CD14-positive monocyte (primary cell): ENCODE results near the gene E2F2. TPM values are rescaled to one million over a fixed set of nuclear protein-coding genes. Genes with fewer than 3 reads are reported as not detected.
A peak's percentile ranks its signal among the peaks of the same experiment; 100 is the strongest.

Experiments
- DNase-seq, 3 donors: peaks; one replicate each; pipeline ENCODE4 v3.0.0-alpha.2; 2011 to 2022
- H2AFZ ChIP-seq: 2 replicates; pipeline ENCODE4 v1.6.0; 2012; ENCODE audit warnings: mild to moderate bottlenecking, low read depth, low read length, inconsistent platforms; ENCODE audit not compliant: insufficient read depth, poor library complexity, severe bottlenecking
- H3K27ac ChIP-seq, 2 donors: 1 replicate in 1 of 2; 2 replicates in 1 of 2; pipeline ENCODE4 v1.5.1; 2012 to 2013; ENCODE audit warnings: low read length in 2 of 2, control low read depth in 1 of 2, inconsistent platforms in 1 of 2, low read depth in 1 of 2, mild to moderate bottlenecking in 1 of 2
- H3K27me3 ChIP-seq, 2 donors: one replicate each; pipeline versions ENCODE4 v1.6.0 to v1.6.1; 2011 to 2013; ENCODE audit warnings: low read length in 2 of 2; ENCODE audit not compliant: control insufficient read depth in 2 of 2, insufficient read depth in 2 of 2
- H3K36me3 ChIP-seq, 2 donors: replicated peaks in 1 of 2; 1 replicate in 1 of 2; 2 replicates in 1 of 2; pipeline versions ENCODE4 v1.5.1 to v1.6.1; 2012 to 2013; ENCODE audit warnings: low read length in 2 of 2, control low read depth in 1 of 2, inconsistent platforms in 1 of 2, mild to moderate bottlenecking in 1 of 2; ENCODE audit not compliant: insufficient read depth in 2 of 2, control insufficient read depth in 1 of 2
- H3K4me1 ChIP-seq, 2 donors: 1 replicate in 1 of 2; 2 replicates in 1 of 2; pipeline versions ENCODE4 v1.5.1 to v1.6.1; 2012 to 2013; ENCODE audit warnings: low read length in 2 of 2, control low read depth in 1 of 2, inconsistent platforms in 1 of 2, mild to moderate bottlenecking in 1 of 2, moderate library complexity in 1 of 2; ENCODE audit not compliant: insufficient read depth in 2 of 2, control insufficient read depth in 1 of 2
- H3K4me2 ChIP-seq: replicated peaks from 2 replicates; pipeline ENCODE3; 2012; ENCODE audit warnings: low read length, moderate library complexity, mild to moderate bottlenecking; ENCODE audit not compliant: poor library complexity, severe bottlenecking; ENCODE audit errors: extremely low read depth
- H3K4me3 ChIP-seq, 3 experiments: fragments of 200-600 bp in 1 of 3; sonication (generic) in 1 of 3; replicated peaks in 1 of 3; 1 replicate in 2 of 3; 2 replicates in 1 of 3; pipeline ENCODE4 v1.5.1; 2011 to 2013; ENCODE audit warnings: low read length in 3 of 3, mild to moderate bottlenecking in 3 of 3, control low read depth in 2 of 3, low read depth in 2 of 3, inconsistent platforms in 1 of 3, moderate library complexity in 1 of 3
- H3K79me2 ChIP-seq: 2 replicates; pipeline ENCODE4 v1.6.0; 2012; ENCODE audit warnings: mild to moderate bottlenecking, control low read depth, inconsistent platforms, low read length, moderate library complexity; ENCODE audit not compliant: insufficient read depth
- H3K9ac ChIP-seq: 2 replicates; pipeline ENCODE4 v1.6.0; 2017; ENCODE audit warnings: low read length, mild to moderate bottlenecking; ENCODE audit not compliant: insufficient read depth, poor library complexity, severe bottlenecking
- H3K9me3 ChIP-seq, 2 donors: replicated peaks in 1 of 2; 1 replicate in 1 of 2; 2 replicates in 1 of 2; pipeline versions ENCODE4 v1.5.1 to v1.6.1; 2012 to 2013; ENCODE audit warnings: low read length in 2 of 2, control low read depth in 1 of 2; ENCODE audit not compliant: control insufficient read depth in 1 of 2, insufficient read depth in 1 of 2
- H4K20me1 ChIP-seq: 2 replicates; pipeline ENCODE4 v1.6.0; 2012; ENCODE audit warnings: mild to moderate bottlenecking, low read length, control low read depth, moderate library complexity; ENCODE audit not compliant: insufficient read depth
- H3K27ac Mint-ChIP-seq, 7 donors: one replicate each; pipeline ENCODE4 v1.8.0; 2020; ENCODE audit warnings: mild to moderate bottlenecking in 7 of 7, mixed read lengths in 7 of 7, moderate library complexity in 6 of 7, inconsistent platforms in 2 of 7
- H3K27me3 Mint-ChIP-seq, 3 donors: one replicate each; pipeline ENCODE4 v1.8.0; 2021 to 2022; ENCODE audit warnings: low read depth in 3 of 3, mild to moderate bottlenecking in 3 of 3, mixed read lengths in 3 of 3, moderate library complexity in 3 of 3, inconsistent platforms in 1 of 3
- H3K36me3 Mint-ChIP-seq, 2 donors: one replicate each; pipeline ENCODE4 v1.8.0; 2020; ENCODE audit warnings: mixed read lengths in 2 of 2, inconsistent platforms in 1 of 2, mild to moderate bottlenecking in 1 of 2
- H3K4me1 Mint-ChIP-seq: one replicate; pipeline ENCODE4 v1.8.0; 2020; ENCODE audit warnings: mild to moderate bottlenecking, mixed read lengths
- H3K4me3 Mint-ChIP-seq, 2 donors: one replicate each; pipeline ENCODE4 v1.8.0; 2020; ENCODE audit warnings: mild to moderate bottlenecking in 2 of 2, mixed read lengths in 2 of 2, moderate library complexity in 1 of 2
- H3K9me3 Mint-ChIP-seq, 7 donors: one replicate each; pipeline ENCODE4 v1.8.0; 2020 to 2022; ENCODE audit warnings: mixed read lengths in 7 of 7, mild to moderate bottlenecking in 6 of 7, moderate library complexity in 6 of 7, inconsistent platforms in 2 of 7
- CTCF ChIP-seq: fragments of 200-600 bp; IDR thresholded peaks from one replicate; pipeline ENCODE4 v1.8.0; 2022; ENCODE audit warnings: antibody characterized with exemption, mild to moderate bottlenecking
- WGBS: methylation state at CpG from one replicate; pipeline ENCODE4 v1.1.5; 2013; ENCODE audit warnings: missing lambda C conversion rate; ENCODE audit not compliant: insufficient coverage; 5-methylcytosine and 5-hydroxymethylcytosine counted together
- intact Hi-C, 2 donors: fragments of 100-400 bp; cut with micrococcal nuclease; formaldehyde crosslinking; loops; one replicate each; pipeline versions ENCODE4 v1.15.0 to v1.15.1; 2023
- polyA plus RNA-seq, 3 donors: library from polyadenylated mRNA; depleted of rRNA in 1 of 3; unstranded in 2 of 3; stranded (reverse) in 1 of 3; fragments of 300-500 nt in 2 of 3; fragments of >200 nt in 1 of 3; fragmentation: Illumina TruSeq in 2 of 3; gene quantifications; 1 replicate in 2 of 3; 2 replicates in 1 of 3; pipeline ENCODE4 v1.2.3, GENCODE V29; 2012 to 2021

The E2F2 gene
- polyA plus RNA-seq, 3 donors = 0.24 to 4.7 (median 1.8) TPM

- Histone ChIP-seq H3K4me3 (no peak overlapping the region), H3K4me2 (no peak overlapping the region), H4K20me1 (no peaks in the 10 kb centered on the region), H3K27ac (no peak overlapping the region), H3K27me3 (peaks cover 41 to 57% of the 10 kb centered on the region in 2 donors), H3K36me3 (no peaks in the 10 kb centered on the region), H3K4me1 (peaks cover 11 to 16% of the 10 kb centered on the region in 2 donors), H3K9me3 (peaks cover 2 to 14% of the 10 kb centered on the region in 2 donors), H3K9ac (no peak overlapping the region), H3K79me2 (no peaks in the 10 kb centered on the region), H2AFZ (no peak overlapping the region)
- Mint-ChIP-seq H3K27ac (no peak overlapping the region), H3K4me1 (peaks cover 14% of the 10 kb centered on the region), H3K36me3 (peaks cover 0 to 5% of the 10 kb centered on the region in 2 donors), H3K27me3 (peaks cover 58 to 67% (median 63%) of the 10 kb centered on the region in 3 donors), H3K9me3 (peaks cover 0 to 9% (median 3%) of the 10 kb centered on the region in 7 donors), H3K4me3 (peak overlapping the region in 1 of 2 donors; percentile 89)
- DNase-seq = no peak
- TF ChIP-seq CTCF = no peak
- intact Hi-C loops = no loop called here
- 100% methylated on average over 4 of the region's 6 CpGs for WGBS
Measured at GRCh38 chr1:23481904-23482303, 49.1 kb downstream of the E2F2 start.

GRCh38 chr1:23481026-23481597, 49.9 kb downstream of the E2F2 start:
- H2AFZ ChIP-seq = no peak overlapping the region
- DNase-seq = no peak
- H3K4me1 ChIP-seq = peaks cover 11 to 16% of the 10 kb centered on the region in 2 donors
- H3K4me3 Mint-ChIP-seq = no peak overlapping the region
- H3K79me2 ChIP-seq = no peaks in the 10 kb centered on the region
- H3K27ac ChIP-seq = no peak overlapping the region
- peaks cover 0 to 5% of the 10 kb centered on the region in 2 donors for H3K36me3 Mint-ChIP-seq
- H3K4me2 ChIP-seq = no peak overlapping the region
- H3K9ac ChIP-seq = no peak overlapping the region
- WGBS = 94% methylated on average over 3 of the region's 7 CpGs
- no peak overlapping the region for H3K4me3 ChIP-seq
- H3K9me3 ChIP-seq = peaks cover 2 to 14% of the 10 kb centered on the region in 2 donors
- H3K4me1 Mint-ChIP-seq = peaks cover 14% of the 10 kb centered on the region
- H4K20me1 ChIP-seq = no peaks in the 10 kb centered on the region
- peaks cover 39 to 52% of the 10 kb centered on the region in 2 donors for H3K27me3 ChIP-seq
- no peak for TF ChIP-seq CTCF
- H3K27ac Mint-ChIP-seq = no peak overlapping the region
- intact Hi-C loops = no loop called here
- no peaks in the 10 kb centered on the region for H3K36me3 ChIP-seq
- H3K27me3 Mint-ChIP-seq = peaks cover 55 to 61% (median 56%) of the 10 kb centered on the region in 3 donors
- H3K9me3 Mint-ChIP-seq = peaks cover 0 to 9% (median 3%) of the 10 kb centered on the region in 7 donors
